Kidney (tissue), 14 donors: ENCODE results near the gene PARP6. TPM values are rescaled to one million over a fixed set of nuclear protein-coding genes. Genes with fewer than 3 reads are reported as not detected.
A peak's percentile ranks its signal among the peaks of the same experiment; 100 is the strongest.

Experiments
- DNase-seq, 5 donors: peaks; one replicate each; pipeline ENCODE4 v3.0.0-alpha.2; 2013 to 2020
- FAIRE-seq: peaks from 2 replicates; lab custom pipeline; 2012; peaks lifted over from hg19 to GRCh38; lab: Jason Lieb, UNC
- H3K27ac ChIP-seq, 2 donors: one replicate each; pipeline ENCODE4 v1.7.0; 2013; ENCODE audit warnings: low read depth in 2 of 2, low read length in 2 of 2, inconsistent platforms in 1 of 2
- H3K27me3 ChIP-seq: one replicate; pipeline ENCODE4 v1.7.1; 2013; ENCODE audit warnings: low read length, inconsistent platforms; ENCODE audit not compliant: control insufficient read depth, insufficient read depth
- H3K36me3 ChIP-seq, 3 donors: one replicate each; pipeline versions ENCODE4 v1.7.0 to v1.7.1; 2013; ENCODE audit warnings: low read length in 3 of 3, control low read depth in 1 of 3, inconsistent platforms in 1 of 3; ENCODE audit not compliant: insufficient read depth in 3 of 3, control insufficient read depth in 2 of 3
- H3K4me1 ChIP-seq, 3 donors: one replicate each; pipeline versions ENCODE4 v1.7.0 to v1.7.1; 2013; ENCODE audit warnings: low read length in 3 of 3, inconsistent platforms in 1 of 3, low read depth in 1 of 3; ENCODE audit not compliant: control insufficient read depth in 2 of 3, insufficient read depth in 2 of 3
- H3K4me3 ChIP-seq, 3 donors: one replicate each; pipeline versions ENCODE4 v1.7.0 to v1.8.1; 2013; ENCODE audit warnings: low read length in 3 of 3, control low read depth in 1 of 3, inconsistent platforms in 1 of 3
- H3K9ac ChIP-seq, 3 donors: one replicate each; pipeline versions ENCODE4 v1.7.0 to v1.7.1; 2013; ENCODE audit warnings: low read length in 3 of 3, control low read depth in 1 of 3, inconsistent platforms in 1 of 3
- H3K9me3 ChIP-seq, 3 donors: one replicate each; pipeline versions ENCODE4 v1.7.0 to v1.7.1; 2013; ENCODE audit warnings: low read length in 3 of 3, control low read depth in 1 of 3, inconsistent platforms in 1 of 3; ENCODE audit not compliant: control insufficient read depth in 2 of 3, insufficient read depth in 1 of 3
- intact Hi-C: fragments of 100-400 bp; cut with DNase I; formaldehyde crosslinking; loops from one replicate; pipeline ENCODE4 v1.11.1; 2022
- polyA plus RNA-seq: library from polyadenylated mRNA; stranded (reverse); fragments of 350-450 nt; fragmentation: Illumina TruSeq; extraction: RNeasy Lipid Tissue Mini Kit (QIAGEN cat#74804); gene quantifications from one replicate; pipeline ENCODE4 v1.2.3, GENCODE V29; 2014; ENCODE audit warnings: low read depth, low replicate concordance; ENCODE audit not compliant: insufficient read depth
- total RNA-seq: library from RNA; stranded (reverse); fragmentation: NEBNext Ultra II Directional; extraction: Animal tissue kit (Norgen Biotek cat#: 25700); gene quantifications from one replicate; pipeline ENCODE4 v1.2.1, GENCODE V29; 2021
- TF ChIP-seq, protein P1 (sequence below): IDR thresholded peaks from 3 replicates; pipeline ENCODE4 v1.5.1; 2012; ENCODE audit warnings: mild to moderate bottlenecking, moderate library complexity, borderline replicate concordance; ENCODE audit not compliant: insufficient read depth; ENCODE audit errors: extremely low read depth
- donor health status: control.
- donor health status: control.
- donor health status: control.
- donor health status: control.
- donor health status: control.
- donor health status: DM: yes; HTN: yes; CAD: no.
- donor health status: Normal renal cell carcinoma (clear cell type).

PARP6 gene
- total and polyA plus RNA-seq, 2 donors from 2014 or later: 50.4 to 69.7 TPM

GRCh38 chr15:72196409-72197040, 75.8 kb downstream of the PARP6 start:
- Histone ChIP-seq H3K9ac (no peak overlapping the region), H3K4me1 (peaks cover 0 to 14% (median 0%) of the 10 kb centered on the region in 3 donors), H3K27me3 (no peaks in the 10 kb centered on the region), H3K27ac (no peak overlapping the region), H3K4me3 (peak overlapping the region in 2 of 3 donors; percentile 55 to 59), H3K9me3 (no peaks in the 10 kb centered on the region), H3K36me3 (peaks cover 2 to 18% (median 10%) of the 10 kb centered on the region in 3 donors)
- FAIRE-seq (no peak), DNase-seq (peak in 2 of 5 donors; percentile 53 to 74)
- intact Hi-C loops: no loop called here
- TF ChIP-seq, protein P1, sequence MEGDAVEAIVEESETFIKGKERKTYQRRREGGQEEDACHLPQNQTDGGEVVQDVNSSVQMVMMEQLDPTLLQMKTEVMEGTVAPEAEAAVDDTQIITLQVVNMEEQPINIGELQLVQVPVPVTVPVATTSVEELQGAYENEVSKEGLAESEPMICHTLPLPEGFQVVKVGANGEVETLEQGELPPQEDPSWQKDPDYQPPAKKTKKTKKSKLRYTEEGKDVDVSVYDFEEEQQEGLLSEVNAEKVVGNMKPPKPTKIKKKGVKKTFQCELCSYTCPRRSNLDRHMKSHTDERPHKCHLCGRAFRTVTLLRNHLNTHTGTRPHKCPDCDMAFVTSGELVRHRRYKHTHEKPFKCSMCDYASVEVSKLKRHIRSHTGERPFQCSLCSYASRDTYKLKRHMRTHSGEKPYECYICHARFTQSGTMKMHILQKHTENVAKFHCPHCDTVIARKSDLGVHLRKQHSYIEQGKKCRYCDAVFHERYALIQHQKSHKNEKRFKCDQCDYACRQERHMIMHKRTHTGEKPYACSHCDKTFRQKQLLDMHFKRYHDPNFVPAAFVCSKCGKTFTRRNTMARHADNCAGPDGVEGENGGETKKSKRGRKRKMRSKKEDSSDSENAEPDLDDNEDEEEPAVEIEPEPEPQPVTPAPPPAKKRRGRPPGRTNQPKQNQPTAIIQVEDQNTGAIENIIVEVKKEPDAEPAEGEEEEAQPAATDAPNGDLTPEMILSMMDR: no peak

DNA sequence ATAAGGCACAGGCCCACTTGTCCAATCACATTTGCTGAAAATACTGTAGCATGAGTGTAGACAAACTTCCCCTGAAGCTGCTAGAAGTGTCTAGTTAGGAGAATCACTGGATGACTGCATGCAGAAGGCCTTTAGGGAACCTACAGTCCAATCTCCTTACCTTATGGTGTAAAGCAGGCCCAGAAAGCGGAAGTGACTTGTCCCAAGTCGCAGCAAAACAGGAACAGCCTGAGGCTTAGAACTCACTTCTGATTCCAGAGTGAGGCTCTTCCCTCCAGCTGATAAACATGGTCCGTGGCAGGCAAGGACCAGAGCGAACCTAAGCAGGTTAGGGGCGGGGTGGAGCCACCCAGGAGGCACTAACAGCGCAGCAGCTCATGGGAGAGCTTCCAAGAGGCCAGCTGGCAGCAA, 77.2 kb downstream of the PARP6 start:
- Histone ChIP-seq H3K9me3 (no peaks in the 10 kb centered on the region), H3K9ac (no peak overlapping the region), H3K36me3 (peaks cover 0 to 9% (median 8%) of the 10 kb centered on the region in 3 donors), H3K4me1 (peaks cover 0 to 14% (median 0%) of the 10 kb centered on the region in 3 donors), H3K4me3 (no peak overlapping the region), H3K27me3 (no peaks in the 10 kb centered on the region), H3K27ac (no peak overlapping the region)
- FAIRE-seq (no peak), DNase-seq (peak in 1 of 5 donors; percentile 39)
- TF ChIP-seq, protein P1: no peak
- intact Hi-C loops: no loop called here

GRCh38 chr15:72193836-72194396, 78.4 kb downstream of the PARP6 start:
- Histone ChIP-seq H3K36me3 (peaks cover 0 to 4% (median 3%) of the 10 kb centered on the region in 3 donors), H3K4me3 (no peak overlapping the region), H3K9ac (no peak overlapping the region), H3K27me3 (no peaks in the 10 kb centered on the region), H3K27ac (no peak overlapping the region), H3K9me3 (no peaks in the 10 kb centered on the region), H3K4me1 (peaks cover 0 to 14% (median 0%) of the 10 kb centered on the region in 3 donors)
- intact Hi-C loops: no loop called here
- TF ChIP-seq, protein P1: no peak
- DNase-seq: peak in 1 of 5 donors; percentile 24
- FAIRE-seq: no peak
